GM12892 (cell line): ENCODE measurements around the gene SNPH.
A peak's percentile ranks its signal among the peaks of the same experiment; 100 is the strongest.

Experiments
- DNase-seq: peaks from one replicate; pipeline ENCODE4 v3.0.0; 2011; ENCODE audit not compliant: insufficient read length
- FAIRE-seq: peaks from 2 replicates; lab custom pipeline; 2011; peaks lifted over from hg19 to GRCh38; lab: Jason Lieb, UNC
- POLR2A ChIP-seq: IDR thresholded peaks from 2 replicates; pipeline ENCODE4 v1.6.1; 2011; ENCODE audit warnings: low read depth, low read length, control low read depth
- POLR2AphosphoS5 ChIP-seq: IDR thresholded peaks from 2 replicates; pipeline ENCODE4 v1.6.1; 2011; ENCODE audit warnings: low read depth, low read length, control low read depth
- TAF1 ChIP-seq: IDR thresholded peaks from 2 replicates; pipeline ENCODE4 v1.6.1; 2011; ENCODE audit warnings: low read depth, mild to moderate bottlenecking, control low read depth, low read length, borderline replicate concordance

SNPH gene

DNA sequence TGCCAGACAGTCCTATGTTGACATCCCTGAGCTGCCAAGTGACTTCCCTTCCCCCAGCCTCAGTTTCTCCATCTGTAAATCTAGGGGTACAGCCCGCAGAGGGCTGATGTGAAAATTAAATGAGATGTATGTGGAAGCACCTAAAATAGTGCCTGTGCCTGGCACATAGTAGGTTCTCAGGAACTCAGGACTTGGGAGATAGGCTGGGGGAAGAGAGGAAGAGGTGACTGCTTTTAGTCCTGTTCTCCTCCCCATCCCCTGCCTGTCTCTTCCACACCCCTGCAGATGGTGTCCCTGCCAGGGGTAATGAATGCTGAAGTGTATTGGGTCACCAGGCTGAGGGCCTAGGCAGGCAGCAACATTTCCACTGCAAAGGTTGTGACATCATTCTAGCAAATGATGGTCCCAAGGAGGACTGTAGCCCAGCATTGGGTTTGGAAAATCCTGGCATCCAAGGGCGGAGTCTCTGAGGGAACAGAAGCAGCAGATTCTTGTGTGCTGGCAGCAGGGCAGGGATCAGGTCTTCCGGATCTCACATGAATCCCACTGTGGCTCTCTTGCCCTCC is 1.8 kb downstream of the SNPH start:
- TF ChIP-seq TAF1 (no peak), POLR2A (no peak), POLR2AphosphoS5 (no peak)
- FAIRE-seq (no peak), DNase-seq (no peak)

DNA sequence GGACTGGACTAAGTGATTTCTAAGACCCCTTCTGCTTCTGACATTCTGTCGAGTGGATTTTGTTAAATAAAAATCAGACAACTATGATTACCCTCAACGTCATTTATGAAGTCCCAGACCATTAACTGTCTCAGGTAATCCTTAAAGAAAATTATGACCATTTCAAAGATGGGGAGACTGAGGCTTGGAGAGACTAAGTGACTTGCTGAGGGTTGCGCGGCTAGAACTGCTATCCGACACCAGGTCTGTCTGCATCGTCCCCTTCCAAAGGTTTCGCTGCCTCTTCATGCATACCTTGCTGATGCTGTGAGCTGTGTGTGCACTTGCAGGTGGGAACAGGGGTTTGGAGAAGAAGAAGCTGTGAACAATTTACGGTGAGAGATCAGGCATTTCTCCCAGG is 3.1 kb downstream of the SNPH start:
- DNase-seq: no peak
- TF ChIP-seq POLR2AphosphoS5 (no peak), POLR2A (no peak), TAF1 (no peak)
- FAIRE-seq: no peak

- DNase-seq (no peak), FAIRE-seq (no peak)
- TF ChIP-seq TAF1: no peak
- no peak for TF ChIP-seq POLR2AphosphoS5
- TF ChIP-seq POLR2A: no peak
These were observed 3.8 kb downstream of the SNPH start for GRCh38 chr20:1269850-1270249.

DNA sequence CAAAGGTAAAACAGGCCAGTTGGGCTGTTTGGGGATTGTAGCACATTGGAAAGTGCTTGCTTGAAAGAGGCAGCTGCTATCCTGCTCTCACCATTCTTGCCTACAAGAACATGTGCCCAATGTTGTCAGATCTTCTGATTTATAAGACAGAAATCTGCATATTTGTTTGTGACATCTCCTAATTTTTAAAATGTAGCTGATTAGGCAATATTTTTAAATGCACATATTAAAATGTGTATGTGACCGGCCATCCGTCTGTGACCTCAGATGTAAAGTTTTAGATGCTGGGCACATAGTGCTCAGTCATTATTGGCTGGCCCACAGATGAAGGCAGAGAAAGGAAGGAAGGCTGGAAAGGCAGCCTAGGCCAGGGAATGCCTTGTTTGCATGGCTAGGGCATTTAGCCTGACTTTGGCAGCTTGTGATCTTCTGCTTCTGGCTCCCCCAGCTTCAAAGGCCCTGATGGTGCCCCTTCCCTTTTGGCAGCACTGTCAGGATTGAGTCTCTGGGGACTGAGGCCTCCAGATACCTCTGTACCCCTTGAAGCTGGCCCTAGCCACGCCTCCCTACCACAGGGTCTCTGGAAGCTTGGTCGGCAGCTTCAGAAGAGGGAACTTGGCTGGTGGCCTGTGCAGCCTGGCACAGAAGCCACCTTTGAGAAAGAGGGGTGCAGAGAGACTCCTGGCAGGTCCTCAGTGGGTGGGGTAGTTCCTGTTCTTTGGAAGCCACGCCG is 6.4 kb downstream of the SNPH start:
- TF ChIP-seq POLR2A (no peak), POLR2AphosphoS5 (no peak)
- DNase-seq (no peak), FAIRE-seq (no peak)

- no peak for DNase-seq
- TF ChIP-seq TAF1: no peak
- no peak for TF ChIP-seq POLR2AphosphoS5
- no peak for TF ChIP-seq POLR2A
- FAIRE-seq: no peak
These were observed 7.3 kb downstream of the SNPH start for GRCh38 chr20:1273366-1273765.

- FAIRE-seq (no peak), DNase-seq (no peak)
These were observed 8.6 kb downstream of the SNPH start for GRCh38 chr20:1274485-1275311.

GRCh38 chr20:1275919-1276318 is 9.8 kb downstream of the SNPH start:
- DNase-seq (no peak), FAIRE-seq (no peak)
- no peak for TF ChIP-seq POLR2AphosphoS5
- no peak for TF ChIP-seq POLR2A
- TF ChIP-seq TAF1: no peak

More at GRCh38 chr20:1274485-1275311, 8.6 kb downstream of the SNPH start:
- no peak for TF ChIP-seq POLR2AphosphoS5
- TF ChIP-seq TAF1: no peak
- no peak for TF ChIP-seq POLR2A

DNA sequence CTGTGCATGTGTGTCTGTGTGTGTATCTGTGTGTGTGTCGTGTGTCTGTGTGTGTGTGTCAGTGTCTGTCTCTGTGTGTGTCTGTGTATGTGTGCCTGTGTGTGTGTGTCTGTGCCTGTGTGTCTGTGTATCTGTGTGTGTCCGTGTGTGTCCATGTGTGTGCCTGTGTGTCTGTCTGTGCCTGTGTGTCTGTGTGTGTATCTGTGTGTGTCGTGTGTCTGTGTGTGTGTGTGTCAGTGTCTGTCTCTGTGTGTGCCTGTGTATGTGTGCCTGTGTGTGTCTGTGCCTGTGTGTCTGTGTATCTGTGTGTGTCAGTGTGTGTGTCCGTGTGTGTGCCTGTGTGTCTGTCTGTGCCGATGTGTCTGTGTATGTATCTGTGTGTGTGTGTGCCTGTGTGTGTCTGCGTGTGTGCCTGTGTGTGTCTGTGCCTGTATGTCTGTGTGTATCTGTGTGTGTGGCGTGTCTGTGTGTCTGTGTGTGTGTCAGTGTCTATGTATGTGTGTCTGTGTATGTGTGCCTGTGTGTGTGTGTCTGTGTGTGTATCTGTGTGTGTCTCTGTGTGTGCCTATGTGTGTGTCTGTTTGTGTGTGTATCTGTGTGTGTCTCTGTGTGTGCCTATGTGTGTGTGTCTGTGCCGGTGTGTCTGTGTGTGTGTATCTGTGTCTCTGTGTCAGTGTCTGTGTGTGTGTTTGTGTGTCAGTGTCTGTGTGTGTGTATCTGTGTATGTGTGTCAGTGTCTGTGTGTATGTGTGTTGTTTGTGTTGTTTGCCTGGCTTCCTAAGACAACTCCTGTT is 11.6 kb downstream of the SNPH start:
- DNase-seq (no peak), FAIRE-seq (peak; percentile 69)
- TF ChIP-seq TAF1 (no peak), POLR2A (no peak), POLR2AphosphoS5 (no peak)

DNA sequence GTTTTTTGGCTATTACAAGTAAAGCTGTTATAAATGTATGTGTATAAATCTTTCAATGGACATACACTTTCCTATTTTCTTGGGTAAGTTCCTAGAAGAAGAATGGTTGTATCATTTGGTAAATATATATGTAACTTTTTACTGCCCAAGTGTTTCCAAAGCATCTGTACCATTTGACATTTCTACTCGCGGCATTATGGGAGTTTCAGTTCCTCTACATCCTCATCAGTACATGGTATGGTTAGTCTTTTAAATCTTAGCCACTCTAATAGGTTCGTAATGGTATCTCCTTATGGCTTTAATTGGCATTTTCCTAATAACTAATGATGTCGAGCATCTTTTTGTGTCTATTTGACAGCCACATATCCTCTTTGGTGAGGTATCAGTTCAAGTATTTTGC is 12.9 kb downstream of the SNPH start:
- no peak for DNase-seq
- no peak for TF ChIP-seq POLR2AphosphoS5
- TF ChIP-seq TAF1: no peak
- FAIRE-seq: no peak

DNA sequence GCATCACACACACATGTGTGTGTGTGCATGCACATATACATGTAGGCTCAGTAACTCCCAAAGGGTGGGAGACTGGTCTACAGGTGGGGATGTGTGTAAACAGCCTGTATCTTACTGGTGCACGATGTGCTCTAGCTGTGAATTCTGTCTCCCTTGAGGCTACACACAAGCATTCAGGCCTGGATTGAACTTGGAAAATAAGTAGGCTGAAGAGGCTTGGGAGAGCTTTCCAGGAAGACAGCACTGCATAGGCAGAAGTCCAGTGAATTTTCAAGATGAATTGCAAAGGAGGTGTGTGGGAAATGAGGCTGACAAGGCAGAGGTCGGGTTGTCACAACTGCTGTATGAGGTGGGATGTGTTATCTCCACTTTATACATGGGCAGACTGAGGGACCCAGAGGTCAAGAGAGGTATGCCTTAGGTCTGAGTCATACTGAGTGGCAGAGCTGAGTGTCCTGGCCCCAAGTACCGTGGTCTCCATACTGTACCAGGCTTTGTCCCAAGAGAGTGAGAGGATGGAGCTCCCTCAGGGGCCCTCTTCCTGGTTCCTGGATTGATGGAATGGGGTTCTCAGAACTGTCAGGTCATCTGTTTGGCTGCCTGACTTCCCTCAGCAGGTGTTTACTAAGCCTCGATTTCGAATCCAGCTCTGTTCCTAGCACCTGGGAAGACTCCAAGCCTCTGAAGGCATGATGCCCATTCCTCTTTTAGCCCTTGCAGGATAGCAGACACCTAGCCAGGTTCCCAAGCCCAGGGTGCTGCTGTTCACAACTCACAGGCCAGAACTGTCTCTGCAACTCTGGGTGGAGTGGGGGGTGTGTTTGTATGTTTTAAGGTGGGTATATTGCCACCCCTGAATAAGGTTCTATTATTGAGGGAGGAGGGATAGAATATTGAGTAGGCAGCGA is 14.4 kb downstream of the SNPH start:
- FAIRE-seq (no peak), DNase-seq (no peak)
- TF ChIP-seq POLR2A: no peak
- no peak for TF ChIP-seq TAF1
- TF ChIP-seq POLR2AphosphoS5: no peak
